Gastrocnemius medialis (tissue), 4 donors: Measurements from ENCODE around the gene TMIE.

Source experiments
- POLR2A ChIP-seq, 2 donors: fragments of 450-650 bp; IDR thresholded peaks; one replicate each; pipeline ENCODE4 v1.6.1; 2017; ENCODE audit warnings: antibody characterized with exemption in 2 of 2, mild to moderate bottlenecking in 2 of 2, moderate library complexity in 2 of 2
- TF ChIP-seq, protein P1 (sequence below), 5 experiments: fragments of 450-650 bp in 3 of 5; fragments of 200-600 bp in 2 of 5; sonication (generic) in 2 of 5; IDR thresholded peaks in 4 of 5; conservative IDR thresholded peaks in 1 of 5; 1 replicate in 4 of 5; 2 replicates in 1 of 5; pipeline ENCODE4 v1.5.1; 2016 to 2019; ENCODE audit warnings: antibody characterized with exemption in 5 of 5, mild to moderate bottlenecking in 3 of 5, moderate library complexity in 3 of 5

DNA sequence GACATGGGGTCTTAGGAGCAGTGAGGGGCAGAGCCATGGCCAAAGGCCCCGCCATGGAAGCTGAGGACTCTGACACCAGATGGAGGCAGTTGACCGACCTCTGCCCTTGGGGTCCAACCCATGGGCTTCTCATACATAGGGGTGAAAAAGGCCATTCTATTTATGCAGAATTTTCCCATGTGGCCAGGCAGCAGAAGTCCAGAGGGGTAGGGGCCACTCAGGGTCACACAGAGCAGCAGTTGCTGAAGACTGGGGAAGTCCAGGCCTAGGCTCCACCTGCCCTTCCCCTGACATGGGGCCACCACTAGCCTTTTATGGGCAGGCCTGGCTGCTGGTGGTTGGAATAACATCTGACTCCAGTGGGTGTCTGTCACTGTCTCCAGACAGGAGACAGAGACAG, 10.1 kb downstream of the TMIE start:
- TF ChIP-seq, protein P1, sequence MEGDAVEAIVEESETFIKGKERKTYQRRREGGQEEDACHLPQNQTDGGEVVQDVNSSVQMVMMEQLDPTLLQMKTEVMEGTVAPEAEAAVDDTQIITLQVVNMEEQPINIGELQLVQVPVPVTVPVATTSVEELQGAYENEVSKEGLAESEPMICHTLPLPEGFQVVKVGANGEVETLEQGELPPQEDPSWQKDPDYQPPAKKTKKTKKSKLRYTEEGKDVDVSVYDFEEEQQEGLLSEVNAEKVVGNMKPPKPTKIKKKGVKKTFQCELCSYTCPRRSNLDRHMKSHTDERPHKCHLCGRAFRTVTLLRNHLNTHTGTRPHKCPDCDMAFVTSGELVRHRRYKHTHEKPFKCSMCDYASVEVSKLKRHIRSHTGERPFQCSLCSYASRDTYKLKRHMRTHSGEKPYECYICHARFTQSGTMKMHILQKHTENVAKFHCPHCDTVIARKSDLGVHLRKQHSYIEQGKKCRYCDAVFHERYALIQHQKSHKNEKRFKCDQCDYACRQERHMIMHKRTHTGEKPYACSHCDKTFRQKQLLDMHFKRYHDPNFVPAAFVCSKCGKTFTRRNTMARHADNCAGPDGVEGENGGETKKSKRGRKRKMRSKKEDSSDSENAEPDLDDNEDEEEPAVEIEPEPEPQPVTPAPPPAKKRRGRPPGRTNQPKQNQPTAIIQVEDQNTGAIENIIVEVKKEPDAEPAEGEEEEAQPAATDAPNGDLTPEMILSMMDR (IDR thresholded peaks at IDR 0.05 in 4 of 5, conservative IDR thresholded peaks at IDR 0.05 in 1 of 5), result no peak
- TF ChIP-seq POLR2A (IDR thresholded peaks at IDR 0.05), result no peak
